Stimulated activated CD8-positive, alpha-beta memory T cell treated with anti-CD3 and anti-CD28 coated beads, Interleukin-4, amount 100 ng/mL, for 48 hours (primary cell): Measurements from ENCODE around the gene HRK.

ENCODE experiments used
- DNase-seq: peaks from one replicate; pipeline ENCODE4 v3.0.0-alpha.2; 2020

HRK gene

GRCh38 chr12:116897476-116897875, 16.2 kb upstream of the HRK start:
- DNase-seq: no peak

GRCh38 chr12:116896411-116896924, 15.2 kb upstream of the HRK start:
- DNase-seq: no peak

DNA sequence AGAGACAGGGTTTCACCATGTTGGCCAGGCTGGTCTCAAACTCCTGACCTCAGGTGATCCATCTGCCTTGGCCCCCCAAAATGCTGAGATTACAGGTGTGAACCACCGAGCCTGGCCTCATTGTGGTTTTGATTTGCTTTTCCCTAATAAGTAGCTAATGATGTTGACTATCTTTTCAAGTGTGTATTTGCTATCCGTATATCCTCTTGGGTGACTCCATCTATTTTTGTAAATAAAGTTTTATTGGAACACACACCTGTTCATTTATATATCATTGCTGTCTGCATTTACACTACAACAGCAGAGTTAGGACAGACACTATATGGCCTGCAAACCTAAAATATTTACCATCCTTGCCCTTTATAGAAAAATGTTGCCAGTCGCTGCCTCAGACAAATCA, 13.7 kb upstream of the HRK start:
- no peak for DNase-seq

DNA sequence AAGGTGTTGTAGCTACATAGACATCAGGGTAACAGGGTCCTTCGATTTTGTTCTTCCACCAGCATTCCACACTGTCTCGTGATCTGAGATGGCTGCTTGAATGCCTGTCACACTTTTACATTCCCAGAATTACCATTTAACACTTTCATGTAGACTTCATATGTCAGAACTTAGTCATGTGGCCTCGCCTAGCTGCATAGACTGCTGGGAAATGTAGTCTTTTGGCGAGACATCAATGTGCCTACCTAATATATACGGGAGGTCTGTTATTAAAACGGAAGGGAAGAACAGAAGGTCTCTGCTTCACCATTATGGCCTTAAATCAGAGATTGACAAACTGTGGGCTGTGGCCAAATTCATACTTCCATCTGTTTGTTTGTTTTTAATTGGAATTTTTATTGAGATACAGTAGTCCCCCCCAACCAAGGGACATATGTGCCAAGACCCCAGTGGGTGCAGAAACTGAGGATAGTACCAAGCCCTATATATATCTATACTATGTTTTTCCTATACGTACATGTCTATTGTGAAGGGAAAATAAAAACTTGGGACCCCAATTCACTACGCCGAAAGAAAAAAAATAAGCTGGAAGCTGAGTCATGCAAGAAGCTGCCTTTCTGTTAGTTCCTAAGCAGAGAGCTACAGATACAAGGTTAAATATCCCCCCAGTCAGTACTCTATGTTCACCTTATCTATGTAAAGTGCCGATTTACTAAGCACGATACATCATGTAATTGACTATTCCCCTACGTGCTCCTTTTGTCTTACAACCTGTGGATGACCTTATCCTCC, 11.3 kb upstream of the HRK start:
- DNase-seq: no peak

DNA sequence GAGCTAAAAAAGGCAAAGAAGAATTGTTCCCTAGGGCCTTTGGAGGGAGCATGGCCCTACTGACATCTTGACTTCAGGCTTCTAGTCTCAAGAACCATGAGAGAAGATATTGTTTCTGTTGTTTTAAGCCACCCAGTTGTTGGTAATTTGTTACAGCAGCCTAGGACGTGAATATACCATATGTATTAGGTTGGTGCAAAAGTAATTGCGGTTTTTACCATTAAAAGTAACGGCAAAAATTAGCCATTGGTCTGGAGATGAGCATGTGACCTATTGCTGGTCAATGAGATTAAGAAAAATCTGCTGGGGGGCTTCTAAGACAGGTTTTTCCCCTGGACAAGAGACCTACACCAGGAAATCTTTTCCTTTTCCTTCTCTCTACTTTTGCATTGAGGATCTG, 9.8 kb upstream of the HRK start:
- DNase-seq: no peak

DNA sequence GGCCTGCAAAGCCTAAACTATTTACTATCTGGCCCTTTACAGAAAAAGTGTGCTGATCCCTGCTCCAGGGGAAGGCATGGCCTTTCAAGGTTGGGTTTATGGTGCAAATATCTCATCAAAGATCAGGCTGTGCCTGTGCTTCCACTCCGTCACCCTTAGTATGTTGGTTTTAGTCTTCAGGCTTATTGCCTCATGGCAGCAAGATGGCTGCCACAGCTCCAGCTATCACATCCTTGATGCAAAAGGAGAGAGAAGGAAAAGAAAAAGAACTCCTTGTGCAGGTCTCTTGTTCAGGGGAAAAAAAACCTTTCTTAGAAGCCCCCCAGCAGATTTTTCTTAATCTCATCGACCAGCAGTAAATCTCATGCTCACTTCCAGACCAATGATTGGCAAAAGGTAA, 9.1 kb upstream of the HRK start:
- DNase-seq: no peak

GRCh38 chr12:116887897-116888296, 6.7 kb upstream of the HRK start:
- no peak for DNase-seq

DNA sequence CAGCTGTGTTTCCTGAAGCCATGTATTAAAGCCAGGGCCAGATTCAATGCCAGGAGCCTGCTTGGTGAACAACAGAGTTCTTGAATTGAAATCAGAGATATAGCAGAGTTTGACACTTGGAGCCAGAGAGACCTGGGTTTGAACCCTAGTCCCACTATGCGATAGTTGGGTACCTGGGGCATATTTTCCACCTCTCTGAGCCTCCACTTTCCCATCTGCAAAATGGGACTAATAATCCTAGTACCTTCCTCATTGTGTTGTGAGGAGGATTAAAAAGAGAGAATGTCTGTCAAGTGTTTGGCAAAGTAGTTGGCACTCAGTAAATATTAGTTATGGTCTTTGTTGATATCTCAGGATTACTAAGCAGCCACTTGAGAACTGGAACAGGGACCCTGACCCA, 6.0 kb upstream of the HRK start:
- no peak for DNase-seq

- no peak for DNase-seq
These were observed 4.2 kb upstream of the HRK start for GRCh38 chr12:116885491-116885890.

DNA sequence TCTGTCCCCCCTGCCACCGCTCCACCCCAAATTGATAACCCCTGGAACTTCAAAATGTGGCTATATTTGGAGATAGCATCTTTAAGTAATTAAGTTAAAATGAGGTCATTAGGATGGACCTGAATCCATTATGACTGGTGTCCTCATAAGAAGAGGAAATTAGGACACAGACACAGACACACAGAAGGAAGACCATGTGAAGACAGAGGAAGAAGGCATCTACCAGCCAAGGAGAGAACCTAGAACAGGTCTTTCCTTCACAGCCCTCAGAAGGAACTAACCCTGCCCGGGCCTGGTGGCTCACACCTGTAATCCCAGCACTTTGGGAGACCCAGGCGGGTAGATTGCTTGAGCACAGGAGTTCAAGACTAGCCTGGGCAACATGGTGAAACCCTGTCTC, 3.6 kb upstream of the HRK start:
- DNase-seq: no peak

DNA sequence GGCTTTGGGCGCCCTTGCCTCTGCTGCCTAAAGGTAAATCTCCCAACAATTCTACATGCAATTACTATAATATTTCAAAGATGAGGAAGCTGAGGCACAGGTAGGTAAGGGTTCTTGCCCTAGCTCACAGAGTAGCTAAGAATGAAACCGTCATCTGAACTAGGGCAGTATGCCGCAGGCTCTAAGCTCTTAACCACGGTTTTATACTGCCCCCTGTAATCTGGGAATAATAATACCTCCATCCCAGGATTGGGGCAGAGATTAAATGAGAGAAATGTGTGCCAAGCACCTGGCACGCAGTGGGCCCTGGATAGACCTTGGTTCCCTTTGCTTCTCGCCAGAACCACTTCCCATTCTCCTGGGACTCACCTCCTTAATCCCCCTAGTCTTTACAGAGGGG, 1.5 kb upstream of the HRK start:
- DNase-seq: no peak

DNA sequence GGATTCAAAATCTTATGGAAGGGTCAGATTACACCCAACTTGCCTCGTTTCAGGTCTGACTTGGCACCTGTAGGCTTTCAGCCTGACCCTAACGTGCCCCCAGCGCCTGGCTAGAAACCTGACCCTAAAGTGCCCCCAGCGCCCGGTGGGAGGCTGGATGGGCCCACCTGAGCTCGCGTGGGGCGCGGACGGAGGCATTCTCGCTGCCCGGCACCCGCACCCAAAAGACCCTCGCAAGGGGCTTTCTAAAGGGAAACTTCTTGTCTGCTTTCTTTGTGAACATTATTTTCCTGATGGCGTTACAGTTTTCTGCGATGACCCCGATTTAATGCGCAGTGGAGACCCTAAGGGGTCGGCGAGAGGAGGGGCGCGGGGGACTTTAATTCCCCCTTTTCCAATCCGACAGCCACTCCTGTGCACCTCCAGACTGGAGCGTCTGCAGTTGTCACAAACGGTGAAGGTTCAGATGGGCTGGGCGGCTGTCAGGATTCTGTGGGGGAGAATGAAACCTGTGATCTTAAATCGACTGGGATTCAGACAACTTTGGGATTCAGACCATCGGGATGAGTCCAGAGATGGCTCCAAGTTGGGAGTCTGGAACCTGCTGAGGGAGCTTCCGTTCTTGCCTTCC, 751 bp upstream of the HRK start:
- DNase-seq: no peak

DNA sequence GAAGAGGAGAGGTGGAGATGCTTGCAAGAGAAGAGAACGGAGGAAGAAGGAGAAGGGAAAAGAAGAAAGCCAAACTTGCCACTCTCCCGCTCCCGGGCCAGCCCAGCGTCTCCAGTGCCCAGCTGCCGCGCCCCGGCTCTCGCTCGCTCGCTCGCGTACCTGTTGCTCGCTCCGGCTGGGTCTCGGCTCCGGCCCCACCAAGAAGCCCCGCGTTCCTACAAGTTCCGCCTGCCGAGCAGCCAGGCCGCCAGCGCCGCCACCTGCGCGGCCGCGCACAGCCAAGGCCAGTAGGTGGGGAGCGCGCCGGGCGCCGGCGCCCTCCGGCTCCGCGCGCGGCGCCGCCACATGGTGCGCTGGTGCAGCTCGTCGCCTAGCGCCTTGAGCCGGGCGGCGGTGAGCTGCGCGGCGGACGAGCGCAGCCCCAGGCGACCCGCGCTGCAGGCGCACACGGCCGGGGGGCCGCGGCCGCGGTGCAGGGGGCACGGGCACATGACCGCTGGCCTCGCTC, 370 bp downstream of the HRK start:
- peak; percentile 49 for DNase-seq

DNA sequence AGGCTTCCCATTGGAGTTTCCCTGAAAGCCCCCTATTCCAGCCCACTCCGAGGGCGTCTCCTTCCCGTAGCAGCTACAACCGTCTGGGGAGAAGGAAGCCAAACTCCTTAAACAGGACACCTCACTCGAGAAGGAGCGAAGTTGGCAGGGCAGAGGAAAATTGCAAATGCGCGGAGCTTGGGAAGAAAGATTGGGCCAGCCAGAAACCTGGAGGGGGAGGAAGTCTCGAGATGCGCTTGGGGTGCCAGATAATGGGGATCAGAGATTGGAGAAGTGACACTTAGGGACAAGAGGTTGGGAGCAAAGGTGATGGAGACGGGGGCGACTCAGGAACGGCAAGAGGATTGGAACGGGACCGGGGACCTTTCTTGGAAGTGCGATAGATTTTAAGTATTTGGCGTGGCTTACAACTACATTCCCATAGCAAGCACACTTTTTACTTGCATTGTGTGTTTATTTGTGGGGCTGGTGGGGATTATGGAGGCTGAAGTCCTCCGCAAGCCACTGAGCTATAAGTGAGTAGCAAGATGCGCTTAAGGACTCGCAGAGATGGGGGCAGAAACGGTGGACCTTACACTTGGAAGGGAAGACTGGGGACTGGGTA, 926 bp downstream of the HRK start:
- no peak for DNase-seq

- DNase-seq: peak; percentile 32
These were observed 1.6 kb downstream of the HRK start for GRCh38 chr12:116879509-116880212.

- DNase-seq: no peak
These were observed 2.4 kb downstream of the HRK start for GRCh38 chr12:116878567-116879508.

DNA sequence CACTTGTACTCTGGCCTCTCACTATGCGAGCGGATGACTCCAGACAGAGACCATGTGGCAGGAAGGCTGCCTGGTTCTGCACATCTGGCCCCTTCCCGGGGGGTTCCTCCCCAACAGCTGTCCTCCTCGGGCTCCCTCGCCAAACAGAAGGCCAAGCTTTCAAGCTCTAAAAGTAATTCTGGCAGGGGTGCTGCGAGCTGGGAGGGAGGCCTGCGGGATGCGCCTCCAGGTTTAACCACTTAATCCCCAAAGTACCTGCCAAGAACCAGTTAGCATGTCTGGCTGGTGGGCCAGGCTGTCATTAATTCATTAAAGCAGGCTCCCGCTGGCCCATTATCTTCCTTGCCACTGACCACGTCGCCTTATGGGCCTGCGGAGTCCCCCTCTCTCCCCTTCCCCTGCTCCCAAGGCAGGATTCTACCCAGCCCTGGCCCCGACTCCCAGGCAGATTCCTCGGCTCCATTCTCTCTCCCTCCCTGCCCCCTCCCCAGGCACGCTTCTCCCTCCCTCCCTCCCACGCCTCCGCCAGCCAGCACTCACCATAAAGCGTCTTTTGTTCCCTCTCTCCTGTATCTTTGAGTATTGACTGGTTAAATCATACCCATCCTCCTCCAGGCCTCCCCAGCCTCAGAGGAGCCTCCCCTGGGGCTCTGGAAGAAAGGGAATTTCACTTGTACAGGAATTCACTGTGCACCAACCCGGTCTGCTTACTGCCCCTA, 4.9 kb downstream of the HRK start:
- DNase-seq: no peak

- DNase-seq: no peak
These were observed 6.8 kb downstream of the HRK start for GRCh38 chr12:116874324-116874995.

DNA sequence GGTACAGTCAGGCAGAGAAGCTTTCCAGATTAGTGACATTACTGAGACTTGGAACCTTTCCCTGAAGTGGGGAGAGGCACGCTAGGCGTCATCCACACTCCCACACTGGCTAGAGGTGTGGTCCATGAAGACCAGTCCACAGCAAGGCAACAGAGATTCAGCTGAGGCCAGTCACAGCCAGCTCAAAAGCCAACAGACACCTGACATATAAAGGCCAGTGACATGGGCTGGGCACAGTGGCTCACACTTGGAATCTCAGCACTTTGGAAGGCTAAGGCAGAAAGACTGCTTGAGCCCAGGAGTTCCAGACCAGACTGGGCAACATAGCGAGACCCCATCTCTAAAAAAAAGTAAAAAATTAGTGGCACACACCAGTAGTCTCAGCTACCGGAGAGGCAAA, 10.9 kb downstream of the HRK start:
- DNase-seq: no peak

- no peak for DNase-seq
These were observed 13.7 kb downstream of the HRK start for GRCh38 chr12:116867523-116867922.
